ENCODE data around the gene KLHL29.

KLHL29 gene

GRCh38 chr2:23492921-23493320 lies 107.9 kb downstream of the KLHL29 start:
- Histone ChIP-seq H3K27ac (replicated peaks) (no peak overlapping the region), H3K27me3 (ENCODE audit: insufficient read depth, poor library complexity, severe bottlenecking) (peaks cover 18% of the 10 kb centered on the region), H3K4me3 (replicated peaks; ENCODE audit: insufficient read depth, low read length) (no peak overlapping the region)
- peak in 1 of 2 experiments; percentile 27 for DNase-seq (ENCODE audit: low read depth in 1 of 2, low spot score in 1 of 2)
- TF ChIP-seq CTCF (IDR thresholded peaks at IDR 0.05; ENCODE audit: insufficient read depth, low read length) (no peak), POLR2AphosphoS5 (IDR thresholded peaks at IDR 0.05; ENCODE audit: low read depth) (no peak), SPI1 (IDR thresholded peaks at IDR 0.05; ENCODE audit: borderline replicate concordance, low read depth) (no peak), GABPA (IDR thresholded peaks at IDR 0.05; ENCODE audit: low read depth) (no peak)
- TF ChIP-seq, protein P1, sequence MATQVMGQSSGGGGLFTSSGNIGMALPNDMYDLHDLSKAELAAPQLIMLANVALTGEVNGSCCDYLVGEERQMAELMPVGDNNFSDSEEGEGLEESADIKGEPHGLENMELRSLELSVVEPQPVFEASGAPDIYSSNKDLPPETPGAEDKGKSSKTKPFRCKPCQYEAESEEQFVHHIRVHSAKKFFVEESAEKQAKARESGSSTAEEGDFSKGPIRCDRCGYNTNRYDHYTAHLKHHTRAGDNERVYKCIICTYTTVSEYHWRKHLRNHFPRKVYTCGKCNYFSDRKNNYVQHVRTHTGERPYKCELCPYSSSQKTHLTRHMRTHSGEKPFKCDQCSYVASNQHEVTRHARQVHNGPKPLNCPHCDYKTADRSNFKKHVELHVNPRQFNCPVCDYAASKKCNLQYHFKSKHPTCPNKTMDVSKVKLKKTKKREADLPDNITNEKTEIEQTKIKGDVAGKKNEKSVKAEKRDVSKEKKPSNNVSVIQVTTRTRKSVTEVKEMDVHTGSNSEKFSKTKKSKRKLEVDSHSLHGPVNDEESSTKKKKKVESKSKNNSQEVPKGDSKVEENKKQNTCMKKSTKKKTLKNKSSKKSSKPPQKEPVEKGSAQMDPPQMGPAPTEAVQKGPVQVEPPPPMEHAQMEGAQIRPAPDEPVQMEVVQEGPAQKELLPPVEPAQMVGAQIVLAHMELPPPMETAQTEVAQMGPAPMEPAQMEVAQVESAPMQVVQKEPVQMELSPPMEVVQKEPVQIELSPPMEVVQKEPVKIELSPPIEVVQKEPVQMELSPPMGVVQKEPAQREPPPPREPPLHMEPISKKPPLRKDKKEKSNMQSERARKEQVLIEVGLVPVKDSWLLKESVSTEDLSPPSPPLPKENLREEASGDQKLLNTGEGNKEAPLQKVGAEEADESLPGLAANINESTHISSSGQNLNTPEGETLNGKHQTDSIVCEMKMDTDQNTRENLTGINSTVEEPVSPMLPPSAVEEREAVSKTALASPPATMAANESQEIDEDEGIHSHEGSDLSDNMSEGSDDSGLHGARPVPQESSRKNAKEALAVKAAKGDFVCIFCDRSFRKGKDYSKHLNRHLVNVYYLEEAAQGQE (IDR thresholded peaks at IDR 0.05; ENCODE audit: insufficient replicate concordance, low read depth): no peak

DNA sequence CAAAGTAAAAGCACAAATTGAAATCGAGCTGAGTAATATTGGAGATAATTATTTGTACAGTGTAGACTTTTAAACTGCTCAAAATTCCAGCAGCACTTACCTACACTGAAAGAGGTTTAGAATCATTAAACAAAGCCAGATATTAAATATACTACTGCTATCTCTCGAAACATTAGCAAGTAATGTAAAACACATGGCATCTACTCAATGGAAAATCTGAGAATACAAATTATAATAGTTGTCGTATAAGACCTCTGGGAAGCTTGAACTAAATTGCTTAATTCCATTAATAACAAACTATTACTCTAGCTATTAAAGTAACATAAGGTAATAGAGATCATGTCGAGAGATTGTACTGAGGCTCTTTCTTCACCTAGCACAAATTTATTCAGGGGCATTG lies 108.9 kb downstream of the KLHL29 start:
- no peak for TF ChIP-seq POLR2AphosphoS5 (IDR thresholded peaks at IDR 0.05; ENCODE audit: low read depth)
- TF ChIP-seq, protein P1 (IDR thresholded peaks at IDR 0.05; ENCODE audit: insufficient replicate concordance, low read depth): no peak
- TF ChIP-seq SPI1 (IDR thresholded peaks at IDR 0.05; ENCODE audit: borderline replicate concordance, low read depth): no peak
- TF ChIP-seq CTCF (IDR thresholded peaks at IDR 0.05; ENCODE audit: insufficient read depth, low read length): no peak
- TF ChIP-seq GABPA (IDR thresholded peaks at IDR 0.05; ENCODE audit: low read depth): no peak
- Histone ChIP-seq H3K27me3 (ENCODE audit: insufficient read depth, poor library complexity, severe bottlenecking) (peaks cover 19% of the 10 kb centered on the region), H3K4me3 (replicated peaks; ENCODE audit: insufficient read depth, low read length) (no peak overlapping the region)

DNA sequence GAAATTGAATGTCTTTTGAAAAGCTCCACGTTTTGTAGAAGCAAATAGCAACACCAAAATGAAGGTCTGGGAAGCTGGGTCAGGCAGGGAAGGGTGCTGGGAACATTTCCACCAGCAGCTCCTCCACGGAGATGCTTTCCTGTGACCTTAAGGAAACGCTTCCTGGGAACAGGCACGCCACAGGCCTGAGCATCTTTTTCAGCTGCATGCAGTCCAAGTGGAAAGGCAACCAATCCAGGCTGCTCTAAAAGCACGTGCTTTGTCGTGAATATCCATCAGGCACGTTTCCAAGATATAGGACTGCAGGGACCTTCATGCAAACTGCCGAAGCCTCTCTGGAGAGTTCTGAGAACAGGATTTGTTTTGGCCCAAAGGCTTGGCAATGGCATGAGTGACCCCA lies 109.3 kb downstream of the KLHL29 start:
- H3K27me3 ChIP-seq (ENCODE audit: insufficient read depth, poor library complexity, severe bottlenecking): peaks cover 18% of the 10 kb centered on the region
- DNase-seq (ENCODE audit: low read depth in 1 of 2, low spot score in 1 of 2): no peak
- no peak overlapping the region for H3K4me3 ChIP-seq (replicated peaks; ENCODE audit: insufficient read depth, low read length)
- TF ChIP-seq, protein P1 (IDR thresholded peaks at IDR 0.05; ENCODE audit: insufficient replicate concordance, low read depth): no peak
- TF ChIP-seq GABPA (IDR thresholded peaks at IDR 0.05; ENCODE audit: low read depth): no peak
- TF ChIP-seq POLR2AphosphoS5 (IDR thresholded peaks at IDR 0.05; ENCODE audit: low read depth): no peak
- TF ChIP-seq SPI1 (IDR thresholded peaks at IDR 0.05; ENCODE audit: borderline replicate concordance, low read depth): no peak
- TF ChIP-seq CTCF (IDR thresholded peaks at IDR 0.05; ENCODE audit: insufficient read depth, low read length): no peak
- no peak overlapping the region for H3K27ac ChIP-seq (replicated peaks)

More for the DNA sequence above, 108.9 kb downstream of the KLHL29 start:
- H3K27ac ChIP-seq (replicated peaks): no peak overlapping the region
- DNase-seq (ENCODE audit: low read depth in 1 of 2, low spot score in 1 of 2): no peak

All from HL-60 (cell line).